K562 (cell line): ENCODE results near the gene FBN1. TPM values are rescaled to one million over a fixed set of nuclear protein-coding genes. Genes with fewer than 3 reads are reported as not detected.

Experiments
- ATAC-seq: fragments of 200-7000 bp; cut with Tn5 transposase; 3 replicates; pipeline ENCODE4 v1.9.1; 2020; ENCODE audit warnings: moderate library complexity
- BruUV-seq: library from RNA; stranded (reverse); fragments of 400-500 nt; replicated peaks from 2 replicates; lab custom pipeline; 2021; lab: Mats Ljungman, UMichigan
- CTCF ChIA-PET: fragments of 300-600 bp; formaldehyde crosslinking; extraction: SDS; loops from one replicate; lab custom pipeline; 2021; ENCODE audit warnings: low intra/inter-chr PET ratio; lab: Yijun Ruan, JAX
- POLR2A ChIA-PET: fragments of 300-600, 350-650 bp; sonication (Branson Sonifier 250); formaldehyde crosslinking; extraction: SDS; loops from one replicate; lab custom pipeline; 2021; ENCODE audit warnings: antibody characterized with exemption, inconsistent platforms; lab: Yijun Ruan, JAX
- DNase-seq, 4 experiments: peaks; one replicate each; pipeline versions ENCODE4 v3.0.0 to v3.0.0-alpha.2; 2011 to 2018; ENCODE audit warnings: low spot score in 3 of 4, mixed read lengths in 3 of 4; ENCODE audit errors: extremely low read depth in 1 of 4
- FAIRE-seq: peaks from 2 replicates; lab custom pipeline; 2011; peaks lifted over from hg19 to GRCh38; lab: Jason Lieb, UNC
- H2AFZ ChIP-seq: 2 replicates; pipeline ENCODE4 v1.6.0; 2011; ENCODE audit warnings: low read depth, low read length, control low read depth, inconsistent platforms
- H3K27ac ChIP-seq: fragments of 200-600 bp; 3 replicates; pipeline ENCODE4 v1.8.0; 2011; ENCODE audit warnings: low read depth, mild to moderate bottlenecking, control low read depth, inconsistent platforms, low read length, moderate library complexity, mixed read lengths; ENCODE audit errors: extremely low read depth
- H3K27me3 ChIP-seq, 2 experiments: fragments of 300-600 bp in 1 of 2; 2 replicates in 1 of 2; 3 replicates in 1 of 2; pipeline versions ENCODE4 v1.6.0 to v1.8.0; 2011; ENCODE audit warnings: inconsistent platforms in 2 of 2, low read length in 2 of 2, mild to moderate bottlenecking in 1 of 2, mixed read lengths in 1 of 2, moderate library complexity in 1 of 2; ENCODE audit not compliant: control insufficient read depth in 2 of 2, insufficient read depth in 2 of 2
- H3K36me3 ChIP-seq: fragments of 300-600 bp; 3 replicates; pipeline ENCODE4 v1.8.0; 2011; ENCODE audit warnings: mild to moderate bottlenecking, low read length, inconsistent platforms; ENCODE audit not compliant: control insufficient read depth, insufficient read depth
- H3K4me1 ChIP-seq, 2 experiments: fragments of 200-600 bp in 1 of 2; replicated peaks in 1 of 2; 2 replicates in 1 of 2; 3 replicates in 1 of 2; pipeline versions ENCODE4 v1.5.1 to v1.8.0; 2011; ENCODE audit warnings: inconsistent platforms in 2 of 2, low read length in 2 of 2, mild to moderate bottlenecking in 1 of 2, mixed read lengths in 1 of 2, moderate library complexity in 1 of 2; ENCODE audit not compliant: control insufficient read depth in 2 of 2, insufficient read depth in 2 of 2
- H3K4me2 ChIP-seq: 2 replicates; pipeline ENCODE4 v1.6.1; 2011; ENCODE audit warnings: low read length, control low read depth, inconsistent platforms, mixed read lengths; ENCODE audit not compliant: insufficient read depth
- H3K4me3 ChIP-seq: fragments of 200-600 bp; sonication (generic), shearing (Covaris generic); 2 replicates; pipeline ENCODE4 v1.5.1; 2016; ENCODE audit warnings: control low read depth, inconsistent platforms
- H3K79me2 ChIP-seq: fragments of 200-600 bp; 3 replicates; pipeline ENCODE4 v1.8.0; 2011; ENCODE audit warnings: low read length, inconsistent platforms; ENCODE audit not compliant: control insufficient read depth, insufficient read depth
- H3K9ac ChIP-seq, 2 experiments: 2 replicates each; pipeline versions ENCODE4 v1.6.0 to v1.6.1; 2011; ENCODE audit warnings: low read depth in 2 of 2, low read length in 2 of 2, control low read depth in 1 of 2, inconsistent platforms in 1 of 2, mild to moderate bottlenecking in 1 of 2, mixed read lengths in 1 of 2; ENCODE audit not compliant: insufficient read depth in 1 of 2
- H3K9me1 ChIP-seq: one replicate; pipeline ENCODE4 v1.6.0; 2011; ENCODE audit warnings: inconsistent platforms, mild to moderate bottlenecking, low read length, moderate library complexity; ENCODE audit not compliant: control insufficient read depth, insufficient read depth
- H3K9me3 ChIP-seq: replicated peaks from 2 replicates; pipeline ENCODE4 v1.5.1; 2011; ENCODE audit warnings: low read depth, low read length, inconsistent platforms; ENCODE audit not compliant: control insufficient read depth, insufficient read depth
- H4K20me1 ChIP-seq: replicated peaks from 2 replicates; pipeline ENCODE4 v1.6.1; 2011; ENCODE audit warnings: low read length, inconsistent platforms, mixed read lengths; ENCODE audit not compliant: control insufficient read depth, insufficient read depth
- GABPB1 ChIP-seq: sonication (generic); formaldehyde crosslinking; IDR thresholded peaks from 2 replicates; pipeline ENCODE4 v1.8.0; 2022; ENCODE audit warnings: mild to moderate bottlenecking, missing genetic modification reagents
- MTA3 ChIP-seq: fragments of 450-650 bp; formaldehyde crosslinking; IDR thresholded peaks from 2 replicates; pipeline ENCODE4 v1.6.1; 2017; ENCODE audit warnings: mild to moderate bottlenecking, borderline replicate concordance
- RBM39 ChIP-seq: fragments of 200-400 bp; formaldehyde crosslinking; optimal IDR thresholded peaks from 2 replicates; pipeline ENCODE3; 2018; ENCODE audit warnings: low read depth, low read length
- ZNF174 ChIP-seq: fragments of 250-450 bp; sonication (Bioruptor Pico); IDR thresholded peaks from 2 replicates; pipeline ENCODE4 v1.4.0; 2020; ENCODE audit warnings: mild to moderate bottlenecking
- ZNF785 ChIP-seq: fragments of 250-450 bp; sonication (Bioruptor Pico); IDR thresholded peaks from 2 replicates; pipeline ENCODE4 v1.4.0; 2020; ENCODE audit warnings: mild to moderate bottlenecking
- WGBS: fragments of 100-300 bp; shearing (Covaris generic); methylation state at CpG from one replicate; pipeline ENCODE4 v1.1.6; 2016; ENCODE audit warnings: low coverage, mixed read lengths; ENCODE audit not compliant: insufficient coverage; ENCODE audit errors: missing lambda C conversion rate; 5-methylcytosine and 5-hydroxymethylcytosine counted together
- in situ Hi-C: fragments of 300-500 bp; cut with MboI; formaldehyde crosslinking; loops from 4 replicates; pipeline ENCODE4 v1.15.0; 2018; ENCODE audit warnings: inconsistent platforms, mixed read lengths
- intact Hi-C: fragments of 100-400 bp; cut with micrococcal nuclease; formaldehyde crosslinking; loops from 2 replicates; pipeline ENCODE4 v1.14.2; 2022
- polyA plus RNA-seq, 8 experiments: library from polyadenylated mRNA; depleted of rRNA in 4 of 8; stranded (reverse) in 5 of 8; unstranded in 3 of 8; fragments of >200 nt; fragmentation: Nextera tagmentation in 2 of 8; fragmentation: Illumina TruSeq in 1 of 8; extraction: Ambion mirVana in 2 of 8; extraction: Trizol in 1 of 8; gene quantifications; 2 replicates each; pipeline versions ENCODE4 v1.2.1 to v1.2.3, GENCODE V29; 2011 to 2014; ENCODE audit warnings: inconsistent platforms in 1 of 8, missing spikeins in 1 of 8
- total RNA-seq, 7 experiments: library from RNA; depleted of rRNA in 6 of 7; stranded (reverse); fragments of >200 nt in 6 of 7; fragmentation: Illumina TruSeq in 2 of 7; extraction: Trizol in 2 of 7; gene quantifications; 2 replicates each; pipeline versions ENCODE4 v1.2.1 to v1.2.3, GENCODE V29; 2011 to 2021; ENCODE audit warnings: low replicate concordance in 1 of 7

The FBN1 gene
- total and polyA plus RNA-seq, 9 of the 15 experiments (the other 6 are each of a cell fraction or from before 2014, with no cell fraction given), result 0.15 to 1.2 (median 0.60) TPM

DNA sequence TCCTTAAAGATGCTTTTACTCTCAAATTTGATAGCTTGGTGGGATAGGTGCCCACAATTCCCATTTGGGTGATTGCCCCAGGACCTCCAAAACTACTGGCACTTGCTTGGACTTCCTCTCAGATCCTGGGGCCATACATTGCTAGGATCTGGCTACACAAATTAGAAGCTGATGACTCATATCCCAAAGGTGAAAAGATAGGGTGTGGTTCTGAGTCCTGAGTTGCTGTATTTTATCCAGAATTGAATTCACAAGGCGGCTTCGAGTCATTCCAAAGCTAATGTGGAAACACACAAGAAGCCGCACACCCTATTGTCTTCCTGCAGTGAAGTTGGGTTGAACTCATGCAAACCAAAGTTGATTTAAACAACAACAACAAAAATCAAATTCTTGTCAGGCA lies 260.9 kb downstream of the FBN1 start:
- CTCF ChIA-PET, result no interaction called here

DNA sequence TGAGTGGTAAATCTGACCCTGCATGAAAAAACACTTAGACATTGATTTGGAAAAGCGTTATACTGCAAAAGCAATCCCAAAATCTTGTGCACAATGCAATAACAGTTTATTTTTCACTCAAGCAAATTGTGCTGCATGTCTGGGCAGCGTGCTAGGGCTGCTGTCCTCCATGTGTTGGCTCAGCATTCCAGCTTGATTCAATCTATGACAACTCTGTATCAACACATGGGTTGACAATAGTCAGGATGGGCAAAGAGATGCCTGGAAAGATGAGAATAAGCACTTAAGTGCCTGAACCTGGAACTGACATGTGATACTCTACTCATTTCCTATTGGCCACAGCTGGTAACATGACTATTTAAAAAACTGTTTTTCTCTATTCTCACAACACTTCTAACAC lies 262.5 kb downstream of the FBN1 start:
- no peak overlapping the region for H3K27ac ChIP-seq
- no peak for ATAC-seq
- H3K4me2 ChIP-seq, result no peak overlapping the region
- no TSS peak for BruUV-seq
- no peak for DNase-seq
- H3K4me3 ChIP-seq, result no peak overlapping the region
- no peaks in the 10 kb centered on the region for H3K9me3 ChIP-seq
- H3K4me1 ChIP-seq, result no peaks in the 10 kb centered on the region
- no peak overlapping the region for H3K9ac ChIP-seq
- H4K20me1 ChIP-seq, result no peaks in the 10 kb centered on the region
- H2AFZ ChIP-seq, result no peak overlapping the region
- WGBS, result 0% methylated on average over 2 of the region's 2 CpGs
- no peaks in the 10 kb centered on the region for H3K79me2 ChIP-seq
- FAIRE-seq, result no peak
- in situ Hi-C loops, result no loop called here
- intact Hi-C loops, result no loop called here
- no peak for TF ChIP-seq ZNF785 (CRISPR knock-in tag)
- TF ChIP-seq ZNF174 (CRISPR knock-in tag), result no peak
- TF ChIP-seq RBM39, result no peak
- no peak for TF ChIP-seq GABPB1 (CRISPR knock-in tag)
- TF ChIP-seq, all 486 proteins: peak for 0
- Histone ChIP-seq H3K27me3 (no peaks in the 10 kb centered on the region), H3K9me1 (no peaks in the 10 kb centered on the region), H3K36me3 (no peaks in the 10 kb centered on the region)
- CTCF ChIA-PET, result no interaction called here
- POLR2A ChIA-PET, result no interaction called here

More for the DNA sequence above, 260.9 kb downstream of the FBN1 start:
- POLR2A ChIA-PET, result no interaction called here
- H3K36me3 ChIP-seq, result no peaks in the 10 kb centered on the region
- H3K27ac ChIP-seq, result no peak overlapping the region
- H3K9ac ChIP-seq, result no peak overlapping the region
- DNase-seq, result no peak
- no peak for ATAC-seq
- H3K4me1 ChIP-seq, result no peaks in the 10 kb centered on the region
- intact Hi-C loops, result no loop called here
- H3K9me1 ChIP-seq, result no peaks in the 10 kb centered on the region
- no peaks in the 10 kb centered on the region; a peak in 1 of 5 replicates for H3K27me3 ChIP-seq
- in situ Hi-C loops, result no loop called here
- no peak overlapping the region for H3K4me2 ChIP-seq
- H2AFZ ChIP-seq, result no peak overlapping the region
- H3K79me2 ChIP-seq, result no peaks in the 10 kb centered on the region
- TF ChIP-seq MTA3, result no peak
- no peak overlapping the region for H3K4me3 ChIP-seq
- no peaks in the 10 kb centered on the region for H3K9me3 ChIP-seq
- no peak for FAIRE-seq
- no TSS peak for BruUV-seq
- WGBS, result 8% methylated on average over 3 of the region's 3 CpGs
- H4K20me1 ChIP-seq, result no peaks in the 10 kb centered on the region
